ENCODE results near the gene DDX39B. TPM values are rescaled to one million over a fixed set of nuclear protein-coding genes. Genes with fewer than 3 reads are reported as not detected.
A peak's percentile ranks its signal among the peaks of the same experiment; 100 is the strongest.
"Not testable (repeated sequence)": the region's sequence is repeated elsewhere in the genome, so short reads cannot be mapped to it uniquely, and the experiment has no call there.

Gene DDX39B
- total RNA-seq, 1 experiment from 2014 or later: 402 TPM

DNA sequence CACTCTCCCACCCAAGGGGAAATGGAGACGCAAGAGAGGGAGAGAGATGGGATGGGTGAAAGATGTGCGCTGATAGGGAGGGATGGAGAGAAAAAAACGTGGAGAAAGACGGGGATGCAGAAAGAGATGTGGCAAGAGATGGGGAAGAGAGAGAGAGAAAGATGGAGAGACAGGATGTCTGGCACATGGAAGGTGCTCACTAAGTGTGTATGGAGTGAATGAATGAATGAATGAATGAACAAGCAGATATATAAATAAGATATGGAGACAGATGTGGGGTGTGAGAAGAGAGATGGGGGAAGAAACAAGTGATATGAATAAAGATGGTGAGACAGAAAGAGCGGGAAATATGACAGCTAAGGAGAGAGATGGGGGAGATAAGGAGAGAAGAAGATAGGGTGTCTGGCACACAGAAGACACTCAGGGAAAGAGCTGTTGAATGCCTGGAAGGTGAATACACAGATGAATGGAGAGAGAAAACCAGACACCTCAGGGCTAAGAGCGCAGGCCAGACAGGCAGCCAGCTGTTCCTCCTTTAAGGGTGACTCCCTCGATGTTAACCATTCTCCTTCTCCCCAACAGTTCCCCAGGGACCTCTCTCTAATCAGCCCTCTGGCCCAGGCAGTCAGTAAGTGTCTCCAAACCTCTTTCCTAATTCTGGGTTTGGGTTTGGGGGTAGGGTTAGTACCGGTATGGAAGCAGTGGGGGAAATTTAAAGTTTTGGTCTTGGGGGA lies 34.3 kb upstream of the DDX39B start:
- DNase-seq (ENCODE audit: low read depth): peak; percentile 19

DNA sequence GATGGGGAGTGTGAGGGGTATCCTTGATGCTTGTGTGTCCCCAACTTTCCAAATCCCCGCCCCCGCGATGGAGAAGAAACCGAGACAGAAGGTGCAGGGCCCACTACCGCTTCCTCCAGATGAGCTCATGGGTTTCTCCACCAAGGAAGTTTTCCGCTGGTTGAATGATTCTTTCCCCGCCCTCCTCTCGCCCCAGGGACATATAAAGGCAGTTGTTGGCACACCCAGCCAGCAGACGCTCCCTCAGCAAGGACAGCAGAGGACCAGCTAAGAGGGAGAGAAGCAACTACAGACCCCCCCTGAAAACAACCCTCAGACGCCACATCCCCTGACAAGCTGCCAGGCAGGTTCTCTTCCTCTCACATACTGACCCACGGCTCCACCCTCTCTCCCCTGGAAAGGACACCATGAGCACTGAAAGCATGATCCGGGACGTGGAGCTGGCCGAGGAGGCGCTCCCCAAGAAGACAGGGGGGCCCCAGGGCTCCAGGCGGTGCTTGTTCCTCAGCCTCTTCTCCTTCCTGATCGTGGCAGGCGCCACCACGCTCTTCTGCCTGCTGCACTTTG lies 33.6 kb upstream of the DDX39B start, which contains the start of gene TNF:
Gene TNF (plus strand): TSS at position 231 of the 567 bp plus-strand sequence. CDS start 177 bp downstream, at position 408.
- no peak for DNase-seq (ENCODE audit: low read depth)

DNA sequence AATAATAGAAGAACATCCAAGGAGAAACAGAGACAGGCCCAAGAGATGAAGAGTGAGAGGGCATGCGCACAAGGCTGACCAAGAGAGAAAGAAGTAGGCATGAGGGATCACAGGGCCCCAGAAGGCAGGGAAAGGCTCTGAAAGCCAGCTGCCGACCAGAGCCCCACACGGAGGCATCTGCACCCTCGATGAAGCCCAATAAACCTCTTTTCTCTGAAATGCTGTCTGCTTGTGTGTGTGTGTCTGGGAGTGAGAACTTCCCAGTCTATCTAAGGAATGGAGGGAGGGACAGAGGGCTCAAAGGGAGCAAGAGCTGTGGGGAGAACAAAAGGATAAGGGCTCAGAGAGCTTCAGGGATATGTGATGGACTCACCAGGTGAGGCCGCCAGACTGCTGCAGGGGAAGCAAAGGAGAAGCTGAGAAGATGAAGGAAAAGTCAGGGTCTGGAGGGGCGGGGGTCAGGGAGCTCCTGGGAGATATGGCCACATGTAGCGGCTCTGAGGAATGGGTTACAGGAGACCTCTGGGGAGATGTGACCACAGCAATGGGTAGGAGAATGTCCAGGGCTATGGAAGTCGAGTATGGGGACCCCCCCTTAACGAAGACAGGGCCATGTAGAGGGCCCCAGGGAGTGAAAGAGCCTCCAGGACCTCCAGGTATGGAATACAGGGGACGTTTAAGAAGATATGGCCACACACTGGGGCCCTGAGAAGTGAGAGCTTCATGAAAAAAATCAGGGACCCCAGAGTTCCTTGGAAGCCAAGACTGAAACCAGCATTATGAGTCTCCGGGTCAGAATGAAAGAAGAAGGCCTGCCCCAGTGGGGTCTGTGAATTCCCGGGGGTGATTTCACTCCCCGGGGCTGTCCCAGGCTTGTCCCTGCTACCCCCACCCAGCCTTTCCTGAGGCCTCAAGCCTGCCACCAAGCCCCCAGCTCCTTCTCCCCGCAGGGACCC lies 32.6 kb upstream of the DDX39B start:
- DNase-seq (ENCODE audit: low read depth): no peak

DNA sequence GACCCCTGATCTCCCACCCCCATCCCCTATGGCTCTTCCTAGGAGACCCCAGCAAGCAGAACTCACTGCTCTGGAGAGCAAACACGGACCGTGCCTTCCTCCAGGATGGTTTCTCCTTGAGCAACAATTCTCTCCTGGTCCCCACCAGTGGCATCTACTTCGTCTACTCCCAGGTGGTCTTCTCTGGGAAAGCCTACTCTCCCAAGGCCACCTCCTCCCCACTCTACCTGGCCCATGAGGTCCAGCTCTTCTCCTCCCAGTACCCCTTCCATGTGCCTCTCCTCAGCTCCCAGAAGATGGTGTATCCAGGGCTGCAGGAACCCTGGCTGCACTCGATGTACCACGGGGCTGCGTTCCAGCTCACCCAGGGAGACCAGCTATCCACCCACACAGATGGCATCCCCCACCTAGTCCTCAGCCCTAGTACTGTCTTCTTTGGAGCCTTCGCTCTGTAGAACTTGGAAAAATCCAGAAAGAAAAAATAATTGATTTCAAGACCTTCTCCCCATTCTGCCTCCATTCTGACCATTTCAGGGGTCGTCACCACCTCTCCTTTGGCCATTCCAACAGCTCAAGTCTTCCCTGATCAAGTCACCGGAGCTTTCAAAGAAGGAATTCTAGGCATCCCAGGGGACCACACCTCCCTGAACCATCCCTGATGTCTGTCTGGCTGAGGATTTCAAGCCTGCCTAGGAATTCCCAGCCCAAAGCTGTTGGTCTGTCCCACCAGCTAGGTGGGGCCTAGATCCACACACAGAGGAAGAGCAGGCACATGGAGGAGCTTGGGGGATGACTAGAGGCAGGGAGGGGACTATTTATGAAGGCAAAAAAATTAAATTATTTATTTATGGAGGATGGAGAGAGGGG lies 31.7 kb upstream of the DDX39B start:
- DNase-seq (ENCODE audit: low read depth): no peak

DNA sequence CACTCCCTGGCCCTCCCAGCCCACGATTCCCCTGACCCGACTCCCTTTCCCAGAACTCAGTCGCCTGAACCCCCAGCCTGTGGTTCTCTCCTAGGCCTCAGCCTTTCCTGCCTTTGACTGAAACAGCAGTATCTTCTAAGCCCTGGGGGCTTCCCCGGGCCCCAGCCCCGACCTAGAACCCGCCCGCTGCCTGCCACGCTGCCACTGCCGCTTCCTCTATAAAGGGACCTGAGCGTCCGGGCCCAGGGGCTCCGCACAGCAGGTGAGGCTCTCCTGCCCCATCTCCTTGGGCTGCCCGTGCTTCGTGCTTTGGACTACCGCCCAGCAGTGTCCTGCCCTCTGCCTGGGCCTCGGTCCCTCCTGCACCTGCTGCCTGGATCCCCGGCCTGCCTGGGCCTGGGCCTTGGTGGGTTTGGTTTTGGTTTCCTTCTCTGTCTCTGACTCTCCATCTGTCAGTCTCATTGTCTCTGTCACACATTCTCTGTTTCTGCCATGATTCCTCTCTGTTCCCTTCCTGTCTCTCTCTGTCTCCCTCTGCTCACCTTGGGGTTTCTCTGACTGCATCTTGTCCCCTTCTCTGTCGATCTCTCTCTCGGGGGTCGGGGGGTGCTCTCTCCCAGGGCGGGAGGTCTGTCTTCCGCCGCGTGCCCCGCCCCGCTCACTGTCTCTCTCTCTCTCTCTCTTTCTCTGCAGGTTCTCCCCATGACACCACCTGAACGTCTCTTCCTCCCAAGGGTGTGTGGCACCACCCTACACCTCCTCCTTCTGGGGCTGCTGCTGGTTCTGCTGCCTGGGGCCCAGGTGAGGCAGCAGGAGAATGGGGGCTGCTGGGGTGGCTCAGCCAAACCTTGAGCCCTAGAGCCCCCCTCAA lies 30.5 kb upstream of the DDX39B start, which contains the start of gene LTA:
Gene LTA (plus strand): TSS at position 249 of the 871 bp plus-strand sequence. CDS start 454 bp downstream, at position 703.
- DNase-seq (ENCODE audit: low read depth): no peak

DNA sequence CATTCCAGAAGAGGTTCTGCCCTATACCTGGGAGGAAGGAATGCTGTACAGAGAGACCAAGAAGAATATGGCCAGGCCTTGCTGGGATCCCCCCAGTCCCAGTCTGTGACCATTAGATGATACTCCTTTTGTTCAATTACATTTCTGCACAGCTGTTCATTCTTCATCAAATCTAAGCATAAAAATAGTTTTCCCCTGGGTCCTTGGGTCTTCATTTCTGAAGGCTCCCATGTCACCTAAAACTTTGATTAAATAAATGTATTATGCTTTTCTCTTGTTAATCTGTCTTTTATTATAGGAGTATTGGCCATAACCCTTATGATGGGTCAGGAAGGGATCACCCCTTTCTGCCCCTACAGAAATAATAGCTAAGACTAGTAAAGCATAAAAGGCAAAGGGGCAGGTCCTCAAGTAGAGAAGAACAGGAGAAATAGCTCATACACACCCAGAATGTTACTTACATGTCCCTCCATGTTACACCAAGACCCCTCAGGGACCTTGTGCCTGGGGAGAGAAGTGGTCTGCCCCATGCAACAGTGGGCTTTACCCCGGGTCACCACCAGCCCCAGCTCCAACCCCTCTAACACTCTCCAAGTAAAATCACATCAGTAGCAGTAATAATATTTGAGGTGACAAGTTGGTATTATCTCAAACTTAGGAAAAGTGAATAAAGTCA lies 28.2 kb upstream of the DDX39B start:
- DNase-seq (ENCODE audit: low read depth): no peak

DNA sequence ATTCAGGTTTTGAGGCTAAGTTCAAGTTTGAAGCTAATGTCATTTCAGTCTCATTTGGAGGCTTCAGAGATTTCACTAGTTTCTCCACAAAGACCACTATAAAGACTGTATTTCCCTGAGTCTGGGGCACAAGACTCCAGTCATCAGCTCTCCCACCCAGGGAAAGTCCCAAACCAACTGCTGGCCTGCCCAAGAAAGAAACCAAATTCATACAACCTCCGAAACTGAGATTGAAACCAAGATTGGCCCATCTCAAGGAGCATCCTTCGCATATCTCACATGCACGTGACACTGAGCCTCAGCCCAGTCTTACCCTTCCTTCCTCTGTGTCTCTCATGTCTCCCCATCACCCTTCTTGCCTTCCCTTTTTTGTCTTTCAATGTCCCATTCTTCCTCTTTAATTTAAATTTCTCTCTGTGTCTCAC lies 26.7 kb upstream of the DDX39B start:
- DNase-seq (ENCODE audit: low read depth): no peak

DNA sequence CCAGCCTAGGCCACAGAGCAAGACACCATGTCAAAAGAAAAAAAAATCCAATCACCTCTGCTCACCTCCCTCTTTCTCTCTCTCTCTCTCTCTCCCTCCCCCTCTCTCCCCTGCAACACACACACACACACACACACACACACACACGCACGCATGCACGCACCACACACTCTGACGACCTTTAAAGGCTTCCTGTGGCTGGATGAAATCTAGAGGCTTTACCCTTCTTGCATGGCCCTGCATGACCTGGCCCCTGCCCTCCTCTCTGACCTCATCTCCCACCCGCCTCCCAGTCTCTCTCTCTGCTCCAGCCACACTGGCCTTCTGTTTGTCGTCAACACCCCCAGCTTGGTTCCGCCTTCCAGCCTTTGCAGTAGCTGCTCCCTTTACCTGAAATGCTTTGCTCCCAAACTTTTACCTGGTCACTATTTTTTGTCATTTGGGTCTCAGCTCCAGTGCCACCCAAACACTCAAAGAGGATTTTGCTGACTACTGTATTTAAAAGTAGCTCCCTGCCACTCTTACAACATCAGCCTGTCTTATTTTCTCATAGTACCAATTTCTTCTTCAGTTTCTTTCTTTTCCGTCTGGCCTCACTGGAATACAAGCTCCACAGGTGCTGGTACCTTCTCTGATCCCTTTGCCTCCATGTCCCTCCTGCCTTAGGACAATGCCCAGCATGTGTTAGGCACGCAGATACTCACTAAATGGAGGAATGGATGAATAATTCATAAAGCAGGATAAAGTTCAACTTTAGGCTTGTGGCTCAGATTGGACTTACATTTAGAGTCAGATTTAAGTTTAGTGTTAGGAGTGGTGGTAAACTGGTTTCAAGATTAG lies 25.9 kb upstream of the DDX39B start:
- no peak for DNase-seq (ENCODE audit: low read depth)

DNA sequence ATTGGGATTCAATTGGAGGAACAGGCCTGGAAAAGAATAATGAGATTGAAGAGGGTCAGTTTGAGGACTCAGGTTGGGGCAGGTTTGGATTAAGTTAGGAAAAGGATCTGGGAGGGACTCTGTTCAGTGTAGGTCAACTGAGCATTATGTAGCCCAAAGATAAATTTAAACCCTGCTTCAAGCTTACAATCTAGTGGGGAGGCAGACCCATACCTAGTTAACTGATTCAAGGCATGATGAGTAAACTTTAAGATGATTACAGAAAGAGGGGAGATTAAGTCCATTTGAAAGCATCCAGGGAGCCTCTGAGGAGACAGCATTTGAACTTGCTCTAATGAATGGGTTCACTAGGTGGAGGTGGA lies 18.9 kb upstream of the DDX39B start:
- no peak for DNase-seq (ENCODE audit: low read depth)

DNA sequence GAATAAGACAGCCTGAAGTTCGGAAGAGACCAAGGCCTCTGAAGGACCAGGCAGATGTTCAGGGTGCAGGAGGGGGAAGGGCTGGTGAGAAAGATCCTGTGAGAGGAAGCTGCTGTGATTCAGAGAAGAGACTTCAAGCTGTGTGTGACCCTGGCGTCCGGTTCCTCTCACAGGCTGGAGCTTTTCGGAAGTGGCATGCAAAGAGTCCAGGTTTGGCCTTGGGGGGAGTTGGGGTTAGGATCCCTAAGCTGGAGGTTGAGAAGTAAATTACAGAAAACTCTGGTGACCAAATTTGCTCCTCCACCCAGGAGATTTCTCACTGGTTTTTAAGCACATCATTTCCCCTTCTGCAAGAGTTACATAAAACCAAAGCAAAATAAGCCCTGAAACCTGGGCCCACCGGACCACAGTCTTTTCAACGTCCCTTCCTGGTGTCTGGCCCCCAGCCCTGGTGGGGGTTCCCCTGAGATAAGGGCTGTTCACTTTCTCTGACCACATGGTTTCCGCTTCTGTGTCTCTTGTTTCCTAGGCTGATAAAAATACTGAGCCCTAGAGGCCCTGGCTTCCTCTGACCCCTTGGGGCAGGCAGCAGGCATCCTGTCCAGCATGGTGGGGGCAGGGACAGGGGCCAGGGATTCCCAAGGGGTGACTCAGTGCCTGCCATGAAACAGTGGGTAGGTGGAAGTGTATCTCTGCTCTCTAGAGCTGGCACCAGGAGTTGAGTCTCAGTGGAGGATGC lies 18.3 kb upstream of the DDX39B start:
- DNase-seq (ENCODE audit: low read depth): peak; percentile 86

DNA sequence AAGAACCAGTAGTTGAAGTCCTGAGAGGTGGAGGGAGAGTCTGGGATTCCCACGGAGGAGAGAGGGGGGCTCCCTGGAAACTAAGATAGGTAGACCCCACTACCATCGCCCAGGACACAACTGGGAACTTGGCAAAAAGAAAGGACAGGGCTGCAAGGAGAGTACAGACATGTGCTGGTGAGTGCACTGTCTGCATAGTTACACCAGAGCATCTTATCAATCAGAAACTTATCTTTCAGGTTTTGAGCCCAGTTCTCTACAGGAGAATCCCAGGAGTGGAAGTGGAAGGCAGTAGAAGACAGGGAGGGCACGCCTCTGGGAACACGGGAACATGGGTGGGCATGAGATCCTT lies 17.8 kb upstream of the DDX39B start:
- DNase-seq (ENCODE audit: low read depth): no peak

DNA sequence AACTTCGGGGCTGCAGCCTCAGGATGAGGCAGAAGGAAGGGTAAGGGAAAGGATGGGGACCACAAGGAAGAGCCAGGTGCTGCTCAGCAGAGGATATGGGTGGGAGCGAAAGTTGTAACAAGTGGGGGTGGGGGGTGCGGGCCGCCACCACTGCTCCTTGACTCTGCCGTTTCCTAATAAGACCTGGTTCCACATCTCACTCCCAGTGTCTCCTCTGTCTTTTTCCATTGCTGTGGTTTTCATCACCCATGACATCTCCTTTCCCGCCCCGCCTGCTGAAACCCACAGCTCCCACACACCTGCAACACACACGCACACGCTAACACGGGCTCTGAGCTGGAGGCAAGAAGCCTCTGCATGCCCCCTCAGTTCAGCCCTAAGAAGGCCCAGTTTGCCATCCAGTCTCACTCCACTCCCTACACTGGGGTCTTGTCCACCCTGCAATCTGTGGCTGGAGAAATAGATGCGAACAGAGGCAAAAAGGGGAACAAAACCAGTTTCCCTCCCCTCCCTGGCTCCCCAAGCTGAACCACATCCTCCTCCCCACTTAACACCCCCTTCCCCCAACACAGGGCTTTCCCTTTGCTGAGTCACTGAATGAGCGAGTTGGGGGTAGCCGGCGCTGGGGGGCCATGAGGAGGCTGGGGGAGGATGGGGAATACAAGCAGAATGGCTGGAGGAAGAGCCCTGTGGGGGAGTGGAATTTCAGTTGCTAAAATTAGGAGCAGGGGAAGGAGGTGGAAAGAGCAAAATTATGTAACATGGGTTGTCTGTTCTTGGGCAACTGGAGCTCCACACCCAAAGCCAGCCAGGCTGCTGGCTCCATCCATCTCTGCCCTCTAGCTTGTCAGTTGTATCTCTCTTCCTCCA lies 17.1 kb upstream of the DDX39B start:
- peak; percentile 28 for DNase-seq (ENCODE audit: low read depth)

DNA sequence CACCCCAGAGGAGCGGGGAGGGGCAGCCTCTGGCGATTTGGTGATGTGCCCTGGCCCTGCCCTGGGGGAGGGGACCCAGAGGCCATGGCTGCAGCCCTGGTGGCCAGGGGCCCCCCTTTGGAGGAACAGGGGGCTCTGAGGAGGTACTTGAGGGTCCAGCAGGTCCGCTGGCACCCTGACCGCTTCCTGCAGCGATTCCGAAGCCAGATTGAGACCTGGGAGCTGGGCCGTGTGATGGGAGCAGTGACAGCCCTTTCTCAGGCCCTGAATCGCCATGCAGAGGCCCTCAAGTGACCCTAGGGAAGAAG lies 16.5 kb upstream of the DDX39B start:
- no peak for DNase-seq (ENCODE audit: low read depth)

DNA sequence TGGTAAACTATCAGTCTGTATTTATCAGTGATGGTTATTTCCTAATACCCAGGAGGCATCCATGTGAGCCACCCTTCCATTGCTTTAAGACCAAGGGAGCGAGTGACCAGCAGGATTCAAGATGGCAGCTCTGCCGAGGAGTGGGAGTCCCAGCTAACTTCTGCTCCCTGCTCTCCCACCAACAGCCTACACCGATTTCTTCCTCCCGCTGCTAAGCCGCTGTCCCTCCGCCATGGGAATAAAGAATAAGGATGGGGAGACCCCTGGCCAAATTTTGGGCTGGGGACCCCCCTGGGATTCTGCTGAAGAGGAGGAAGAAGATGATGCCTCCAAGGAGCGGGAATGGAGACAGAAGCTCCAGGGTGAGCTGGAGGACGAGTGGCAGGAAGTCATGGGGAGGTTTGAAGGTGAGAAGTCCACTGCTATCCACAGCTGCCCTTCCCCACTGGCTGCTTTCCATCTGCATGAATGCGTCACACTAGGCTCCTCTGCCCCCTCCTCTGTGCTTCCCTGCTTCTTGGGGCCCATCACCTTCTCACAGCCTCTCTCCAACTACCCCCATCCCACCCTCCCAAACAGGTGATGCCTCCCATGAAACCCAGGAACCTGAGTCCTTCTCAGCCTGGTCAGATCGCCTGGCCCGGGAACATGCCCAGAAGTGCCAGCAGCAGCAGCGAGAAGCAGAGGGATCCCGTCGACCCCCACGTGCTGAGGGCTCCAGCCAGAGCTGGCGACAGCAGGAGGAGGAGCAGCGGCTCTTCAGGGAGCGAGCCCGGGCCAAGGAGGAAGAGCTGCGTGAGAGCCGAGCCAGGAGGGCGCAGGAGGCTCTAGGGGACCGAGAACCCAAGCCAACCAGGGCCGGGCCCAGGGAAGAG lies 15.9 kb upstream of the DDX39B start:
- DNase-seq (ENCODE audit: low read depth): no peak

DNA sequence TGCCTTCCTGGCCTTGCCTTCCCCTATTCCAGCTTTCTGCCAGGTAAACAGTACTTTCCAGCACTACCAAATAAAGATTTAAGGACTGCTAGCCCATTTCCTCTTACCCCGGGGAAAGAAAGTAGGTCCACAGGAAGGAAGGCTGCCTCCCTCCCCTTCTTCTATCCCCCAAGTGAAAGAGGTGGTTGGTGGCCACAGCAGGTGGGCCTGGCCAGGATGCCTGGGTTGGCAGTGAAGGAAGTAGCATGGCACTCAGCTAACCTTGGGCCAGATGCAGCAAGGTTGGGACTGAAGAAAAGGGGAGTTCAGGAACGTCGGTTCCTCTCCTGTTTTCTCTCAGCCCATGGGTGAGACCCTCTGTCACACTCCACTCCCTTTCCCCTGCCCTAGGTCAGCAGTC lies 14.5 kb upstream of the DDX39B start:
- no peak for DNase-seq (ENCODE audit: low read depth)

DNA sequence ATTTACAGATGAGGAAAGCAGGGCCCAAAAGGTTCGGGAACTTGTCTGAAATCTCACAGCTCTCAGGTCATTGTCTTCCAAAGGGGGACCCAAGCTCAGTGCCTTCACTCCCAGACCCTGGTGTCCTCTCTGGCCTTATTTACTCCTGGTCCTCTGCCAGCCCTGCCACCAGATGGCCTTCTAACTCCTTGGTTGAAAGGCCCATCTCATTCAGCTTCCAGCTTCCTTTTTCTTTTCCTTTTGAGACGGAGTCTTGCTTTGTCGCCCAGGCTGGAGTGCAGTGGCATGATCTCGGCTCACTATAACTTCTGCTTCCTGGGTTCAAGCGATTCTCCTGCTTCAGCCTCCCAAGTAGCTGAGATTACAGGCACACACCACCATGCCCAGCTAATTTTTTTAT lies 9.6 kb upstream of the DDX39B start:
- not testable (repeated sequence) for DNase-seq (ENCODE audit: low read depth)
